Measurements from ENCODE around the gene H2BK1.

The H2BK1 gene

DNA sequence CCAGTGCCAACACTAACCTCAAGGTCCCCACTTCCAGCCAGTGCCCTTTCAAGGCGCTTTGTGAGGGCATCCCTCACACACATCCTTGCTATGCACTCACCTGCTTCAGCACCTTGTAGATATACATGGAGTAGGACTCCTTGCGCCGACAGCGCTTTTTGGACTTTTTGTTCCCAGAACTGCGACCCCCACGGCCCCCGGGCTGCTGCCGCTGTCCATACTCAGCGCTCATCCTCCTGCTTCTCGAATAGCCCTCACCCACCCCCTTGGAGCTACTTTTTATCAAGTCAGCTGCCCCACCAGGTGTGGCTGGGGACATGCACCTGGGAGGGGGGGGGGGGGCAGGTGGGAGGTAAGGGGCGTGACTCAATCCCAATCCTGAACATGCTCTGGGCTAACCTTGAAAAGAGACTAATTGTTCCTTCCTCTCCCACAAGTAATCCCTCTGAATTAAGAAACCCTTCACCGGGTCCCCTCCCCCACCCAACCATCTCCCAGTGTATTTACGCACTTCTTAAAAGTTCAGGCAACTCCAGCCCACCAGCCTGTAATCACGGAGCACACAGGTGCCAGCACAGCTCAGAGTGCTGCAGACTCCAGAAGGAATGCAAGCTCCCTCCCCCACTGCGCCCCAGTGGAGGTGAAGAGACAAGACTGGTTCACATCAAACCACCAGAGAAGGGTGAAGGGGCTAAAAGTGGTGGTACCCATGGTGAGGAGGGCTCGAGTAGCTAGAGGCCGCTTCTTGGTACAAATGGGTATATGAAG, at the start of gene H2BK1:
H2BK1 (minus strand) TSS at position 402 of the 768 bp plus-strand sequence; CDS start at position 232, 170 bp downstream.
- no peak for DNase-seq

DNA sequence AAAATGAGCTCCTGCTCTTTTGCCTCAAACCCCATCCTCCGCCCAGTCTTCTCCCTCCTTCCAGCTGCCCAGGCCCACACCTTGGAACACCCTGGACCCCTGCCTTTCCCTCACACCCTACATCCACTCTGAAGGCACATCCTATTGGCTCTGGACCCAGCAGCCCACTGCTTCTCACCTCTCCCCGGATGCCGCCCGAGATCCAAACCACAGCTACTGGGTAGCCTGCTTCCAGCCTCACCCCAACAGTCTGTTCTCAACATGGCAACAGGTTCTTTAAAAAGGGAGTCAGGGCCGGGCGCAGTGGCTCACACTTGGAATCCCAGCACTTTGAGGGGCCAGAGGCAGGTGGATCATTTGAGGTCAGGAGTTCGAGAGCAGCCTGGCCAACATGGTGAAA, 47.7 kb upstream of the H2BK1 start:
- no peak for DNase-seq

GRCh38 chr7:151256410-151257045, 46.2 kb upstream of the H2BK1 start:
- no peak for DNase-seq

- no peak for DNase-seq
Observed at GRCh38 chr7:151255390-151255789, 45.1 kb upstream of the H2BK1 start.

- DNase-seq: no peak
Observed at GRCh38 chr7:151254851-151255250, 44.6 kb upstream of the H2BK1 start.

DNA sequence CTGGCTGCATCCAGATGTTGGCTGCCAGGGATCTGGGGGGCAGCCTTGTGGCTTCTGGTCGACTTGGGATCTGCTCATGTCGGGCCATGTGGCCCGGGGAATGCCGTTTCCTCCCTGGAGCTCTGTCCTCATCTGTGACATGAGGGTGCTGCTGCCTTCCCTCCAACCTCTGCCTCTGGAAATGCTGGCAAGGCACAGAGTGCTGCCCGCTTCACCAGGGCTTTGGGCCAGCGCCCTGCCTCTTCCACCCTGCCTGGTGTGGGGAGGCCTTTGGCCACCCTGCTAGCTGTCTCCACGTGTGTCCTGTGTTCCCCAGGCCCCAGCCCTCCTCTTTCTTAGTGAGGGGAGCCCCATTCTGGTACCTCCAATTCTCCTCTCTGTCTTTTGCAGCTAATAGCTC, 44.0 kb upstream of the H2BK1 start:
- no peak for DNase-seq

- no peak for DNase-seq
Observed at GRCh38 chr7:151252961-151253711, 42.8 kb upstream of the H2BK1 start.

DNA sequence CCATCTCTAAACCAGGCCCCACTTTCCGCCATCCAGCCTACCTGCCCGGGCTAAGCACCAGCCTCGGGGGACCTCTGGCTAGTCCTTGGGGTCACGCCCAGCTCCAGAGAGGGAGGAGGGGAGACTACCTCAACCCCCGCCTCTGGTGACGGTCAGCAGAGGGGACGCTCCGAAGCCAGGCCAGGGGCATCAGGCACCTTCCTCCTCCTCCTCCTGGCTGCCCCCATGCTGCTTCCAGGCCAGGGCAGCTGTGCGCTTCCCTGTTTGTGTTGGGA, 42.2 kb upstream of the H2BK1 start:
- no peak for DNase-seq

GRCh38 chr7:151251689-151252560, 41.6 kb upstream of the H2BK1 start:
- peak; percentile 7 for DNase-seq

- DNase-seq: no peak
Observed at GRCh38 chr7:151251328-151251688, 41.0 kb upstream of the H2BK1 start.

GRCh38 chr7:151250181-151251132, 40.2 kb upstream of the H2BK1 start:
- DNase-seq: no peak

DNA sequence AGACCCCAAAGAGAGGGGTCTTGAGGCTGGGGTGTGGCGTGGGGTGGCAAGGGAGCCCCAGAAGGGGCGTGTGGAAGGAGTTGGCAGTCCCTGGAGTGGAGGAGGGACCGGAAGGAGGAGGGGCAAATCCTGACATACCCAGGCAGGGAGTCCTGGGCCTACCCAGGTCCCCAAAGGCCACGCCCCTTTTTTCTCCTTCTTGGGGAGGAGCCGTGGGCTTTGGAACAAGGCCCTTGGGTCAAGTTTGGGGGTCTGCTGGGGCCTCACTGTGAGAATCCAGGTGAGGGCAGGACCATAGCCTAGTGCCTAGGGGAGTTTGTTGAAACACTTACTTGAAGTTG, 39.4 kb upstream of the H2BK1 start:
- no peak for DNase-seq

DNA sequence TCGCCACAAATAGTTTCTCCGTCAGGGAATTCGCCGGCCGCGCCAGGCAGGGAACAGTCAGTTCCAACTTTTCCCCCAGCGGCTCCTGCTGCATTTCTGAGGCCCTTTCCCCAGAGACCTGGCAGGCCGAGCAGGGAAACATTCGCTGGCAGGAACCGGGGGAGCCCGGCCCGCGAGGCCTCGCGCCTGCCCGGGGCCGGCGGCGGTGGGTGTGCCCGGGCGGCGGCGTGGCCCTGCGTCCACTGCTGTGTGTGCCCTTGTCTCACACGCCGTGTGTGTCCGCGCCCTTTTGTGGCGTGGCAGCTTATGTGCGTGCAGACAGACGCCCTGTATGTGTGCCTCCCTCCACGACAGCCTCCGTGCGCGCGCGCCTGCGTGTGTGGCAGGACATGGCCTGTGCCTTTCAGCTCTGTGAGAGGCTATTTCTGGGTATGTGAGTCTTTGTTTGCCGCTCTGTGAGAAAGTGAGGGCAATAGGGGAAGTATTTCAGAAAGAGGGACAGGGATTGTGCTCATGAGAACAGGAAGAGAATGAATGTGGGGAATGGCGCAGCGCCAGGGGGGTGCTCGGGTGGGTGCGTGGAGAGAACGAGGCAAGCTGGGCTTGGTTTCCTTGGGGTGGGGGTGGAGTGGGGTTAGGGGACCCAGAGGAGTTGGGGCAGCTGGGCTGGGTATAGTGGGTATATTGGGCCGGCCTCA, 38.9 kb upstream of the H2BK1 start:
- DNase-seq: peak; percentile 13

GRCh38 chr7:151248346-151249033, 38.2 kb upstream of the H2BK1 start, which contains the start of gene SMARCD3:
Gene SMARCD3, minus strand, starts transcription at chr7:151248694. Its CDS starts 132 bp downstream, at chr7:151248562.
- peak; percentile 24 for DNase-seq

GRCh38 chr7:151247611-151248345, 37.5 kb upstream of the H2BK1 start:
- DNase-seq: no peak

DNA sequence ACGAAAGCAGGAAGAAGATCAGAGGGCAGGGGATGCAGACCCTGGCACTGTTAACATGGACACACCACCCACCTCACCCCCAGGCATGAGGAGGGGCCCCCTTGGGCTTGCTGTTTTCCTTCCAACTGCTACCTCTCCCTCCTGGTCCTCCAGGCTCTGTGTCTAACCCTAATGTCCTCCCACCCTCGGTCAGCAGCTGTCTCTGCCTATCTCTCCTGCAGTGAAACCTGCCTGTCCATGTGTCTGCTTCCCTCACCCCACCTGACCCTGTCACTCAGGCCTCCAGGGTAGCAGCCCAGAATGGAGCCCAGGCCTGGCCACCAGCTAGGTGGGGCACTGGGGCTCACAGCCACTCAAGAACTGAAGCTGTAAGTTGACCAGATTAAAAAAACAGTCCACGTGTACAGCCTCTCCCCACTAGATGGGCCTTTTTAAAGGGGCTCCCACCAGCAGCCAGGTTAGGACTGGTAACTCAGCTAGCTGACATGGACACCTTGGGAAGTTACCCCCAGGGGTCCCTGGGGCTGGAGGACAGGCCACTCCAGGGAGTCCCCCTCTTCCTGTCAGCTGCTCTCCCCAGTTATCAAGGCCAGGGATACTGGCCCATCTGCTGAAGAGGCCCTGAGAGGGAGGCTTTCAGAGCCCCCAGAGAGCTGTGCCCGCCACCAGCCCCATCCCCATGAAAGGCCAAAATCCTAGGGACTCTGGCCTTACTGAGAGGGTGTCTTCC, 36.7 kb upstream of the H2BK1 start:
- no peak for DNase-seq

DNA sequence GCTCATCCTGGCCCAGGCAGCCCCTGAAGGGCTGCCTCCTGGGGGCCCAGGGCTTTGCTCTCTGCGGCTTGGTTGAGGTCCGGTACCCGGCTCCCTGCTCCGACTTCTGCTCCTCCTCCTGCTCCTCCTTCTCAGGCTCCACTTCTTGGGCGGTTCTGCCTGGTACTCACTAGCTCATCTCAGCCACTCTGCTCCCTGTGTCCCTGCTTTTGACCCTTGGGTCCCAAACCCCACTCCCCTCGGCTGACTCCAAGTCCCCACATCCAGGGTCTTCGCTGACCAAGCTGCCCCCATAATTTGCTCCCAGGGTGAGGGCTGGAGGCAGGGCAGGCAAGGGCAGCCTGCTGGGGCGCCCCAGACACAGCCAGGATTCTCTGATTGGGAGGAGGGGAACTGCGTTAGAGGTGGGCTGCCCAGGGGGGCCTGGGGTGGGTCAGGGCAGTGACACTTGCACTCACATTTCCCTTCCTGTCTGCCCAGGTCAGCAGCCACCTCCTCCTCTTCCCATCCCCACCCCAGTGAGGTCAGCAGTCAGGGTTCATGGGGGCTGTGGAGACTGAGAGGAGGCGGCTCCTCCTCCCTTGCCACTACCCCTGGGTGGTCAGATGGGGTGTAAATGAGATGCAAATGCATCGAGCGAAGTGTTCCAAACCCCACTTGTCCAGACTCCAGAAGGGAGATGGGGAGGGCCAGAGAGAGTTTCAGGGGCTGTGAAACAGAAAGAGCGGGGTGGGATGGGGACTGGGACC, 36.0 kb upstream of the H2BK1 start:
- no peak for DNase-seq

GRCh38 chr7:151245360-151246101, 35.2 kb upstream of the H2BK1 start:
- peak; percentile 43 for DNase-seq
